ENCODE results near the gene GNAI1. TPM values are rescaled to one million over a fixed set of nuclear protein-coding genes. Genes with fewer than 3 reads are reported as not detected.

The GNAI1 gene
- total and polyA plus RNA-seq, 8 donors, result 27.3 to 152 (median 134) TPM

- H3K36me3 ChIP-seq, result no peaks in the 10 kb centered on the region
- TF ChIP-seq CTCF (IDR thresholded peaks at IDR 0.05), result no peak
- ATAC-seq (peak; percentile 39), DNase-seq (peak in 2 of 4 donors; percentile 45 to 55)
- H3K27ac ChIP-seq, result no peak overlapping the region
- peaks cover 0 to 3% of the 10 kb centered on the region in 2 donors for H3K4me1 ChIP-seq
- no peaks in the 10 kb centered on the region for H3K27me3 ChIP-seq
- no peaks in the 10 kb centered on the region for H3K9me3 ChIP-seq
- intact Hi-C loops (cut with DNase I), result no loop called here
- no peak overlapping the region for H3K4me3 ChIP-seq
These were observed 45.3 kb upstream of the GNAI1 start for GRCh38 chr7:80089366-80089765.

- no peaks in the 10 kb centered on the region for H3K36me3 ChIP-seq
- no peaks in the 10 kb centered on the region for H3K27me3 ChIP-seq
- H3K9me3 ChIP-seq, result no peaks in the 10 kb centered on the region
- DNase-seq (no peak), ATAC-seq (no peak)
- TF ChIP-seq CTCF (IDR thresholded peaks at IDR 0.05), result no peak
- no peak overlapping the region for H3K4me3 ChIP-seq
- no peak overlapping the region for H3K27ac ChIP-seq
- intact Hi-C loops (cut with DNase I), result no loop called here
- H3K4me1 ChIP-seq, result peaks cover 0 to 3% of the 10 kb centered on the region in 2 donors
These were observed 41.3 kb upstream of the GNAI1 start for GRCh38 chr7:80093349-80093748.

GRCh38 chr7:80095545-80095944, 39.1 kb upstream of the GNAI1 start:
- intact Hi-C loops (cut with DNase I), result no loop called here
- peak; percentile 40 for ATAC-seq

GRCh38 chr7:80097756-80098155, 36.9 kb upstream of the GNAI1 start:
- DNase-seq (no peak), ATAC-seq (no peak)
- H3K9me3 ChIP-seq, result no peaks in the 10 kb centered on the region
- H3K36me3 ChIP-seq, result no peaks in the 10 kb centered on the region
- H3K27me3 ChIP-seq, result no peaks in the 10 kb centered on the region
- no peaks in the 10 kb centered on the region for H3K4me1 ChIP-seq
- no peak for TF ChIP-seq CTCF (IDR thresholded peaks at IDR 0.05)
- no peak overlapping the region for H3K4me3 ChIP-seq
- H3K27ac ChIP-seq, result no peak overlapping the region
- intact Hi-C loops (cut with DNase I), result no loop called here

More at GRCh38 chr7:80095545-80095944, 39.1 kb upstream of the GNAI1 start:
- Histone ChIP-seq H3K27me3 (no peaks in the 10 kb centered on the region), H3K27ac (no peak overlapping the region), H3K4me1 (no peaks in the 10 kb centered on the region), H3K9me3 (no peaks in the 10 kb centered on the region), H3K4me3 (no peak overlapping the region), H3K36me3 (no peaks in the 10 kb centered on the region)
- no peak for TF ChIP-seq CTCF (IDR thresholded peaks at IDR 0.05)
- DNase-seq, result peak in 2 of 4 donors; percentile 13 to 32

- ATAC-seq (no peak), DNase-seq (no peak)
- H3K36me3 ChIP-seq, result no peaks in the 10 kb centered on the region
- no peak for TF ChIP-seq CTCF (IDR thresholded peaks at IDR 0.05)
- intact Hi-C loops (cut with DNase I), result no loop called here
- no peaks in the 10 kb centered on the region for H3K9me3 ChIP-seq
- H3K27me3 ChIP-seq, result no peaks in the 10 kb centered on the region
- no peak overlapping the region for H3K27ac ChIP-seq
- no peak overlapping the region for H3K4me3 ChIP-seq
- H3K4me1 ChIP-seq, result no peaks in the 10 kb centered on the region
These were observed 35.8 kb upstream of the GNAI1 start for GRCh38 chr7:80098795-80099194.

Measured in left lung (tissue), 10 donors.